Neural cell (in vitro differentiated cells): ENCODE results near the gene LARGE1. TPM values are rescaled to one million over a fixed set of nuclear protein-coding genes. Genes with fewer than 3 reads are reported as not detected.

Source experiments
- H2AFZ ChIP-seq: fragments of 200-600, 300-800 bp; sonication (generic), shearing (Covaris generic); 2 replicates; pipeline ENCODE4 v1.6.0; 2014; ENCODE audit warnings: low read depth, mild to moderate bottlenecking, antibody characterized with exemption, low read length, moderate library complexity
- H3F3A ChIP-seq: fragments of 200-600 bp; shearing (Covaris generic); 2 replicates; pipeline ENCODE4 v1.6.1; 2016; ENCODE audit warnings: mild to moderate bottlenecking, moderate library complexity, mixed read lengths, antibody characterized with exemption, low read length; ENCODE audit not compliant: insufficient read depth, poor library complexity, severe bottlenecking
- H3K27ac ChIP-seq: fragments of 200-600, 300-800 bp; sonication (generic), shearing (Covaris generic); 2 replicates; pipeline ENCODE4 v1.5.1; 2014; ENCODE audit warnings: mild to moderate bottlenecking, low read length, moderate library complexity
- H3K27me3 ChIP-seq: fragments of 300-800, 200-600 bp; sonication (generic), shearing (Covaris generic); 2 replicates; pipeline ENCODE4 v1.6.0; 2014; ENCODE audit warnings: mild to moderate bottlenecking, low read depth, low read length, moderate library complexity; ENCODE audit not compliant: insufficient read depth
- H3K36me3 ChIP-seq: fragments of 300-800, 200-600 bp; sonication (generic), shearing (Covaris generic); 2 replicates; pipeline ENCODE4 v1.5.1; 2014; ENCODE audit warnings: mild to moderate bottlenecking, antibody characterized with exemption, low read length, moderate library complexity; ENCODE audit not compliant: insufficient read depth
- H3K4me2 ChIP-seq: fragments of 300-800, 200-600 bp; sonication (generic), shearing (Covaris generic); 2 replicates; pipeline ENCODE4 v1.6.0; 2014; ENCODE audit warnings: mild to moderate bottlenecking, low read length
- H3K4me3 ChIP-seq: fragments of 300-800, 200-600 bp; sonication (generic), shearing (Covaris generic); 2 replicates; pipeline ENCODE4 v1.5.1; 2014; ENCODE audit warnings: mild to moderate bottlenecking, low read length, moderate library complexity
- H3K79me2 ChIP-seq: fragments of 200-600 bp; shearing (Covaris generic); replicated peaks from 2 replicates; pipeline ENCODE4 v1.6.0; 2014; ENCODE audit warnings: mild to moderate bottlenecking, low read length, moderate library complexity; ENCODE audit not compliant: insufficient read depth
- H3K9ac ChIP-seq: fragments of 300-800, 200-600 bp; sonication (generic), shearing (Covaris generic); 2 replicates; pipeline ENCODE4 v1.6.1; 2016; ENCODE audit warnings: mild to moderate bottlenecking, low read length, mixed read lengths
- H3K9me2 ChIP-seq: fragments of 200-600 bp; shearing (Covaris generic); 2 replicates; pipeline ENCODE4 v1.6.1; 2016; ENCODE audit warnings: mild to moderate bottlenecking, low read length, mixed read lengths; ENCODE audit not compliant: insufficient read depth
- H3K9me3 ChIP-seq: fragments of 200-600, 300-800 bp; sonication (generic), shearing (Covaris generic); 2 replicates; pipeline ENCODE4 v1.6.1; 2016; ENCODE audit warnings: mild to moderate bottlenecking, mixed run types, low read length, moderate library complexity, mixed read lengths
- H4K20me1 ChIP-seq: fragments of 200-600 bp; shearing (Covaris generic); 2 replicates; pipeline ENCODE4 v1.6.1; 2016; ENCODE audit warnings: mild to moderate bottlenecking, mixed run types; ENCODE audit not compliant: insufficient read depth
- EP300 ChIP-seq: fragments of 450-650 bp; conservative IDR thresholded peaks from 2 replicates; pipeline ENCODE4 v1.6.1; 2014; ENCODE audit warnings: antibody characterized with exemption, mild to moderate bottlenecking, moderate library complexity; ENCODE audit not compliant: poor library complexity, severe bottlenecking
- EZH2 ChIP-seq: fragments of 200-600, 300-800 bp; shearing (Covaris generic), sonication (generic); IDR thresholded peaks from 2 replicates; pipeline ENCODE4 v1.6.1; 2014; ENCODE audit warnings: antibody characterized with exemption, low read length, borderline replicate concordance, mild to moderate bottlenecking; ENCODE audit not compliant: insufficient read depth, poor library complexity, severe bottlenecking
- MXI1 ChIP-seq: fragments of 450-650 bp; conservative IDR thresholded peaks from 2 replicates; pipeline ENCODE4 v1.6.1; 2014; ENCODE audit warnings: antibody characterized with exemption, mild to moderate bottlenecking; ENCODE audit not compliant: poor library complexity, severe bottlenecking
- POLR2AphosphoS5 ChIP-seq: IDR thresholded peaks from 2 replicates; pipeline ENCODE4 v1.6.1; 2012
- RAD21 ChIP-seq: fragments of 450-650 bp; conservative IDR thresholded peaks from 2 replicates; pipeline ENCODE4 v1.6.1; 2014; ENCODE audit warnings: antibody characterized with exemption, mild to moderate bottlenecking, moderate library complexity
- SMC3 ChIP-seq: fragments of 450-650 bp; conservative IDR thresholded peaks from 2 replicates; pipeline ENCODE4 v1.6.1; 2014; ENCODE audit warnings: antibody characterized with exemption, mild to moderate bottlenecking, moderate library complexity; ENCODE audit not compliant: poor library complexity
- TAF1 ChIP-seq: IDR thresholded peaks from 2 replicates; pipeline ENCODE4 v1.6.1; 2012; ENCODE audit warnings: low read depth
- polyA plus RNA-seq: library from polyadenylated mRNA; depleted of rRNA; stranded (reverse); fragments of >200 nt; gene quantifications from 2 replicates; pipeline ENCODE4 v1.2.3, GENCODE V29; 2014
- TF ChIP-seq, protein P1 (sequence below): IDR thresholded peaks from 2 replicates; pipeline ENCODE4 v1.6.1; 2012; ENCODE audit warnings: borderline replicate concordance
- TF ChIP-seq, protein P2 (sequence below): fragments of 450-650 bp; IDR thresholded peaks from 2 replicates; pipeline ENCODE4 v1.5.1; 2014; ENCODE audit warnings: antibody characterized with exemption, mild to moderate bottlenecking, moderate library complexity; ENCODE audit not compliant: poor library complexity, severe bottlenecking

The LARGE1 gene
- polyA plus RNA-seq, 1 donor from 2014 or later: 27.5 TPM

DNA sequence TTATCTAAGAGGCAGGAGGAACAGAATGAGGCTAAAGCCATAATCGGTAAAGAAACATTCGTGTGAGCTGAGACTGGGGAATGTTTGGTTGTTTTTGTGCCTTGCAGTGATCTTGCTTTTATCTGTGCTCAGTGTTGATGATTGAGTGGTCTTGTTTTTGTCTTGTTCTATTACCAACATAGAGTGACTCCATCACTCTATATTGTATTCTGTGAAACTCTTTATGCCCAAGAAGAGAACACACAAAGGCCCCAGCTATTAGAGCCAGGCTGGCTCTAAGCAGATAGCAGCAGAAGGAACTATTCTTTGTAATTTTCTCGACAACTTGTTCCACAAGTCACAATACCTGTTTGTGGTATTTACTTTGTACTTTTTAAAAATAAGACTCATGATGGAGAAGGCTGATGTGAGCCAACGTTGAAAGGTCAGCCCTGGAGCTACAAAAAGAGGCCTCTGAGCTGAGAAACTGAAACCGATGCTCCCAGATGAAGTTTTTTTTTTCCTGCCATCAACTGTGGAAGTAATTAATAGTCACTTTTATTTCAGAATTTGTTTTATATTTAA is 68.4 kb downstream of the LARGE1 start:
- H3K4me3 ChIP-seq: no peak overlapping the region
- H3K36me3 ChIP-seq: no peaks in the 10 kb centered on the region
- no peaks in the 10 kb centered on the region for H3K9me2 ChIP-seq
- no peak overlapping the region for H3K4me2 ChIP-seq
- H3K9ac ChIP-seq: no peak overlapping the region
- no peaks in the 10 kb centered on the region for H4K20me1 ChIP-seq
- TF ChIP-seq EP300 (no peak), MXI1 (no peak), TAF1 (no peak), SMC3 (no peak), RAD21 (no peak), POLR2AphosphoS5 (no peak), EZH2 (no peak)
- TF ChIP-seq, protein P1, sequence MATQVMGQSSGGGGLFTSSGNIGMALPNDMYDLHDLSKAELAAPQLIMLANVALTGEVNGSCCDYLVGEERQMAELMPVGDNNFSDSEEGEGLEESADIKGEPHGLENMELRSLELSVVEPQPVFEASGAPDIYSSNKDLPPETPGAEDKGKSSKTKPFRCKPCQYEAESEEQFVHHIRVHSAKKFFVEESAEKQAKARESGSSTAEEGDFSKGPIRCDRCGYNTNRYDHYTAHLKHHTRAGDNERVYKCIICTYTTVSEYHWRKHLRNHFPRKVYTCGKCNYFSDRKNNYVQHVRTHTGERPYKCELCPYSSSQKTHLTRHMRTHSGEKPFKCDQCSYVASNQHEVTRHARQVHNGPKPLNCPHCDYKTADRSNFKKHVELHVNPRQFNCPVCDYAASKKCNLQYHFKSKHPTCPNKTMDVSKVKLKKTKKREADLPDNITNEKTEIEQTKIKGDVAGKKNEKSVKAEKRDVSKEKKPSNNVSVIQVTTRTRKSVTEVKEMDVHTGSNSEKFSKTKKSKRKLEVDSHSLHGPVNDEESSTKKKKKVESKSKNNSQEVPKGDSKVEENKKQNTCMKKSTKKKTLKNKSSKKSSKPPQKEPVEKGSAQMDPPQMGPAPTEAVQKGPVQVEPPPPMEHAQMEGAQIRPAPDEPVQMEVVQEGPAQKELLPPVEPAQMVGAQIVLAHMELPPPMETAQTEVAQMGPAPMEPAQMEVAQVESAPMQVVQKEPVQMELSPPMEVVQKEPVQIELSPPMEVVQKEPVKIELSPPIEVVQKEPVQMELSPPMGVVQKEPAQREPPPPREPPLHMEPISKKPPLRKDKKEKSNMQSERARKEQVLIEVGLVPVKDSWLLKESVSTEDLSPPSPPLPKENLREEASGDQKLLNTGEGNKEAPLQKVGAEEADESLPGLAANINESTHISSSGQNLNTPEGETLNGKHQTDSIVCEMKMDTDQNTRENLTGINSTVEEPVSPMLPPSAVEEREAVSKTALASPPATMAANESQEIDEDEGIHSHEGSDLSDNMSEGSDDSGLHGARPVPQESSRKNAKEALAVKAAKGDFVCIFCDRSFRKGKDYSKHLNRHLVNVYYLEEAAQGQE: no peak
- TF ChIP-seq, protein P2, sequence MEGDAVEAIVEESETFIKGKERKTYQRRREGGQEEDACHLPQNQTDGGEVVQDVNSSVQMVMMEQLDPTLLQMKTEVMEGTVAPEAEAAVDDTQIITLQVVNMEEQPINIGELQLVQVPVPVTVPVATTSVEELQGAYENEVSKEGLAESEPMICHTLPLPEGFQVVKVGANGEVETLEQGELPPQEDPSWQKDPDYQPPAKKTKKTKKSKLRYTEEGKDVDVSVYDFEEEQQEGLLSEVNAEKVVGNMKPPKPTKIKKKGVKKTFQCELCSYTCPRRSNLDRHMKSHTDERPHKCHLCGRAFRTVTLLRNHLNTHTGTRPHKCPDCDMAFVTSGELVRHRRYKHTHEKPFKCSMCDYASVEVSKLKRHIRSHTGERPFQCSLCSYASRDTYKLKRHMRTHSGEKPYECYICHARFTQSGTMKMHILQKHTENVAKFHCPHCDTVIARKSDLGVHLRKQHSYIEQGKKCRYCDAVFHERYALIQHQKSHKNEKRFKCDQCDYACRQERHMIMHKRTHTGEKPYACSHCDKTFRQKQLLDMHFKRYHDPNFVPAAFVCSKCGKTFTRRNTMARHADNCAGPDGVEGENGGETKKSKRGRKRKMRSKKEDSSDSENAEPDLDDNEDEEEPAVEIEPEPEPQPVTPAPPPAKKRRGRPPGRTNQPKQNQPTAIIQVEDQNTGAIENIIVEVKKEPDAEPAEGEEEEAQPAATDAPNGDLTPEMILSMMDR: no peak
- no peaks in the 10 kb centered on the region for H3F3A ChIP-seq
- H2AFZ ChIP-seq: no peak overlapping the region
- H3K27me3 ChIP-seq: no peaks in the 10 kb centered on the region
- H3K27ac ChIP-seq: no peak overlapping the region
- H3K79me2 ChIP-seq: no peaks in the 10 kb centered on the region
- H3K9me3 ChIP-seq: no peaks in the 10 kb centered on the region

DNA sequence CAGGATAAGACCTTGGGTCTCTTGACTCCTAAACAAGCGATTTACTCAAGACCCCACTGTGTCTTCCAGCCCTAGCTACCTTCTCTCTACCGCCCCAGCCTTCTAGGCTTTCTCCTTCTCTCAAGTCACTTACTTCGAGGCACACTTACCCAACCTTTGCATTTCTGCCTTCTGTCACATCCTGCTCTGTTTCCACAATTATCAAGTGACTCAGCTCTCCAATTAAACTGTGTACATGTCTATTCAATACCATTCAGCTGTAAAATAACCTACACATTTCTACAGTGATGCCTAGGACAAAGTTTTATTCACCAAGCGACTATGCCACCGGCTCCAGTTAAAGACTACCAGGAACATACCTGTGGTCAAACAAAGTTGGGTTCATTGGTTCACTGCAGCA is 69.0 kb downstream of the LARGE1 start:
- Histone ChIP-seq H3K9me2 (no peaks in the 10 kb centered on the region), H3F3A (no peaks in the 10 kb centered on the region), H4K20me1 (no peaks in the 10 kb centered on the region), H3K9me3 (no peaks in the 10 kb centered on the region), H3K4me2 (no peak overlapping the region), H2AFZ (no peak overlapping the region), H3K36me3 (no peaks in the 10 kb centered on the region), H3K9ac (no peak overlapping the region), H3K27ac (no peak overlapping the region), H3K4me3 (no peak overlapping the region), H3K79me2 (no peaks in the 10 kb centered on the region), H3K27me3 (no peaks in the 10 kb centered on the region)
- TF ChIP-seq MXI1 (no peak), POLR2AphosphoS5 (no peak), EZH2 (no peak)

DNA sequence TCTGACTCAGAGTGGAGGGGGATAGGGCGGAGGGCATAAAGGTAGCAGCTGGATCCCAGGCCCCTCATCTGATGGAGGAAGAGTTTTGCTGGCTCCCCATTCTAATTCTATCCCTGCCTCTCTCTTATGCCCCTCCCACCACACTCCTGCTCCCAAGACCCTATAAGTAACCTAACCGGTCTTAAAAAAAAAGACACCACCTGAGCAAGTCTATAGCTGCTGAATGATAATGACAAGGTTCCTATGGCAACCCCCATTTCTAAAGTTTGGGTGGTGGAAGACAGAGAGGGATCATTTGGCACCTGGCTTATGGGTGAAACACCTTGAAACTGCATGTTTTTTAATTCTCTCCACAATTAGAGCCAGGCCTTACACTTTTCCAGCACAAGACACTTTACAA is 69.6 kb downstream of the LARGE1 start:
- Histone ChIP-seq H3K9ac (no peak overlapping the region), H3K36me3 (no peaks in the 10 kb centered on the region), H2AFZ (no peak overlapping the region), H3K4me2 (no peak overlapping the region), H3K9me3 (no peaks in the 10 kb centered on the region), H3K27me3 (no peaks in the 10 kb centered on the region), H3K4me3 (no peak overlapping the region), H3F3A (no peaks in the 10 kb centered on the region), H4K20me1 (no peaks in the 10 kb centered on the region), H3K27ac (no peak overlapping the region), H3K79me2 (no peaks in the 10 kb centered on the region), H3K9me2 (no peaks in the 10 kb centered on the region)
- TF ChIP-seq POLR2AphosphoS5 (no peak), EZH2 (no peak), TAF1 (no peak), RAD21 (no peak), SMC3 (no peak), EP300 (no peak), MXI1 (no peak)
- TF ChIP-seq, protein P2: no peak
- TF ChIP-seq, protein P1: no peak
